ENCODE data around the gene FGF1.

FGF1 gene

GRCh38 chr5:142544071-142544753, 141.7 kb downstream of the FGF1 start:
- DNase-seq = no peak

- no peak for DNase-seq
Measured at GRCh38 chr5:142542906-142543305, 143.0 kb downstream of the FGF1 start.

Data from amygdala (tissue), 56 donors.